IPS DF 4.7 (cell line): ENCODE measurements around the gene CRABP2.
A peak's percentile ranks its signal among the peaks of the same experiment; 100 is the strongest.

ENCODE experiments used
- DNase-seq: peaks from one replicate; pipeline ENCODE4 v3.0.0-alpha.2; 2013; ENCODE audit warnings: low spot score; ENCODE audit errors: extremely low read depth

The CRABP2 gene

GRCh38 chr1:156691665-156692440 lies 13.5 kb downstream of the CRABP2 start:
- DNase-seq: no peak

DNA sequence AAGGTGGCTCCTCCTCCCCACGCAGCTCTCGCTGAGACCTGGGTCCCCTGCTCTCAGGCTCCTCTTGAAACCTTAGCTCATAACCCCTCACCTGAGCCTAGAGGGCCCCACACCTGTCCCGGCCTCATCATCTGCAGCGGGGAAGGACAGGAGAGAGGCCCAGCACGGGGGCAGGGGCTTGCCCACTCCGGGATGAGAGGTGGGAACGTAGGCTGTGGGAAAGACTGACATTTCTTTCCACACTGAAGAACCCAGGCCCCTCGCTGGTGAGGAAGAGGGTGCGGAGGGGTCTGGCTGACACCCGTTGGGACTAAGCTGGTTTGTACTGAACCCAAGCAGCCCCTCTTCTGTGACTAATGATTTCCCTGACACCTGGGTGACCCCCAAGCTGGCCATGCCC lies 14.2 kb downstream of the CRABP2 start:
- no peak for DNase-seq

DNA sequence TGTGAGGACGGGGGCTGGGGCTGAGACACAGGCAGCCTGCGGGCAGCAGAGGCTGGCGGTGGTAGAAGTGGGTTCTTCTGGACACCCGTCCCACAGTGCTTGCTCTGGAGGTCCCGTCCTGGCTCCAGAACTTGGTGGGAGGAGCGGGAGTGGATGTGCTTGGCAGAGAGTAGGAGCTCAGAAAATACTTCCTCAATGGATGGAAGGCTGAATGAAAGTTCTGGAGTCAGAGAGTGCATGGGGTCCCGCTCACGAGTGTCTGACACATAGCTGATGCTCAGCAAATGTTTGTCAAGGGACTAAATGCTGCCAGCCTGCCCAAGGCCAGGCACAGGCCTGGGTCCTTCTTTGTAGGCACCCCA lies 14.7 kb downstream of the CRABP2 start:
- DNase-seq: no peak

DNA sequence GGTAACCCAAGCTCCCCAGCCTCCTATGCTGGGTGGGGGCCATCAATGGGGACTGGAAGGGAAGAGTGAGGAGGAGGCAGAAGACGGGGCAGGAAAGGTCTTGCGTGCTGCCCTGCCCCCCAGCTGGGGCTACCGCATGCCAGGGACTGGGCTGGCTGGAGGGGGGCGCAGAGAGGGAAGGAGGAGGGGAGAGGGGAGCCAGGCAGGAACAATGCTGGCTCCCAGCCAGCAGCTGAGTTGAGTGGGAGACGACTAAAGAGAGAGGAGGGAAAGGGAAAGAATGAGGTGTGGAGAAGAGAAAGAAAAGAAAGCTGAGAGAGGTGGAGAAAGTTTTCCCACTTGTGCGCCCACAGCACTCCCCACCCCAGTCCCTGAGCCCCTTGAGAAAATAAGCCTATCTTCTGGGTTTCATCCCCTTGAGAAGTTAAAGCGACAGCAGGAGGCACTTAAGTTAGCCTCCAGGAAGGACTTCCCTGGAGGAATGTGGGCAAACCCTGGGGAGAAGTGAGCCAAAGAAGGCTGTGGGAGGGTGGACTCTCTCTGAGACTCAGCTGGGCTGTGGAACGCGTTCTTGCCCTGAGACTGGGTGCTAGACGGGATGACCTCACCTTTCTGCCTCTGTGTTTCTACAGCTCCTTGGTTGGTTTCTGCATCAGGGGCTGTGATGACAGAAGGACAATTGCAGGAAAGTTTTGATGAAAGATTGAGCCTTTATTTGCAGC lies 15.3 kb downstream of the CRABP2 start:
- DNase-seq: no peak

DNA sequence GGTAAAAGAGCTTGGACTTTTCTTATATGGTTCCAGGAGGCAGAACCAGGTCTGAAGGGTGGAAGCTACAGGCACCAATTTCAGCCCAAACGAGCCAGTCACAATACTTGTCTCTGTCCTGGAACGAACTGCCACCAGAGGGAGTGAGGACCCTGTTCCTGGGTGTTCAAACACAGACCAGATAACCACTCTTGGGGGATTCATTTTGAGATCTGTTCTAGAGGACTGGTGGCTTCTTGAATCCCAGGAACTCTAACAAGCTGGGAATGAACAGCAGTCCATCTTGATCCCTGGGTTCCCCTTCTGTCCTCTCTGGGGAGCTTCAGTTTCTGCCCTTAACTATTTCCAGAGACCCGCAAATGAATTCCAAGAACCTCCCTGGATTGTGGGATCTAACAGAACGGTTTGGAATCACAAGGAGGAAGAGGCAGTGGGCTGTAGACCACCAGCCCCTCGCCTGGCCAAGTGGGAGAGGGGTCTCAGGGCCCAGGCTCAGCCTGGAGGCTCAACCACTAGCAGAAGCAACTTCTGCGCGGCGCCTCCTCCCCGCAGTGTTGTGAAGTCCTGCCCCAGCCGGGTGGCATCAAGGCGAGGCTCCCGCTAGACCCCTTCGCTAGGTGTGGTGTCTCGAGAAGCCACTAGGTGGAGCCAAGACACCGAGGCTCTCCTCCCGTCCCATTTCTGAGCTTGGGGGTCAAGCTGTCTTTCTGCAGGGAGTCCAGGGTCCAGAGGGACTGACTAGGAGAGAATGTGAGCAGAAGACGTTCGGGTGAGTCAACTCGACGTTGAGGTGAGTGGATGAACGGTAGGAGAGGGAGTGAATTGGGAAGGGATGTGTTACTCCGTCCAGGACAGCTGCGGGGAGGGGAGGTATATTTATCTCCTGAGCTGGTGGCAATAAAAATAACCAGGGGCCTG lies 16.1 kb downstream of the CRABP2 start:
- no peak for DNase-seq

DNA sequence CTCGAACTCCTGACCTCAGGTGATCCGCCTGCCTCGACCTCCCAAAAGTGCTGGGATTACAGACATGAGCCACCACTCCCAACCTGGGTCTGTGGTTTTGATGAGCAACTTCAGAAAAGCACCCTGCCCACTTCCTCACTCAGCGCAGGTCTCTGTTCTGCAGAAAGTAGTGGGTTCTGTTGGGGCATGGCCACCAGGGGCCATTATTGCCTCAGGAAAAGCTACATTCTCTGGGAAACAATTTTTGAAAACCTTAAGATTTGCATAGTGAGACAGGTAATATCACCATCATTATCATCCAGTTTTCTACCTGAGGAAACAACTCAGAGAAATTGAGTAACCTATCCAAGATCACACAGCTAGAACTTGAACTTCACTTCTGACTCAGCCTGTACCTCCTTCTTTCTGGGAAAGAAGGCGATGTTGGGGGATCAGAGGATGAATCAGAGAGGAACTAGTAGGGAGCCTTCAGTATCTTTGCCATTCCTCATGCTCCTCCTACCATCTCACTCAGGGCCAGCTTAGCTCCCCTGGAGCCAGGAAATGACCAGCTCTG lies 21.1 kb downstream of the CRABP2 start:
- no peak for DNase-seq

DNA sequence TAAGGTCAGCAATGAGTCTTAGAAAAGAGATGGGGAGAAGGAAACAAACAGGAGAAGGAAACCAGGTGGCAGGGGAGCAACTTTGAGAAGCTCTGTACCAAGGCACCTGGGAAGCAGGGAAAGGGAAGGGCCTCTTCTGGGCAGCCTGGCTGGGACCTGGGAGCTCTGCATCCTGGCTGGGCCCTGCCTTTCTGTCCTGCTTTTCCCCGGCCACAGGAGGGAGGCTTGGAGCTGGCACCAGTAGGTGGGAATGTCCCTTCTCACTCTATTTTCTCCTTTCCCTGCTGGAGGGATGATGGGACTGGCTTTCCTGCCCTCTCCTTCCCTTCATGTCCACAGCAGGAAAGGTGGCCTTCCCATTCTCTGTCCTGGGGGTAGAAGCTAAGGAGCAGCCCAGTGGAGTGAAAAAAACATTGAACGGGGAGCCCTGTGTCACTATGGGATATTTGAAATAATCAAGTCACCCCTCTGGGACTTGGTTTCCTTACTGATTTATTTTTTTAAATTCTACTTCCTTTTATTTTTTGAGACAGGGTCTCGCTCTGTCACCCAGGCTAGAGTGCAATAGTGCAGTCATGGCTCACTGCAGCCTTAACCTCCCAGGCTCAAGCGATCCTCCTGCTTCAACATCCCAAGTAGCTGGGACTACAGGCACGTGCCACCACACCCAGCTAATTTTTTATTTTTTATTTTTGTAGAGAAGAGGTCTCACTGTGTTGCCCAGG lies 23.1 kb downstream of the CRABP2 start:
- no peak for DNase-seq

DNA sequence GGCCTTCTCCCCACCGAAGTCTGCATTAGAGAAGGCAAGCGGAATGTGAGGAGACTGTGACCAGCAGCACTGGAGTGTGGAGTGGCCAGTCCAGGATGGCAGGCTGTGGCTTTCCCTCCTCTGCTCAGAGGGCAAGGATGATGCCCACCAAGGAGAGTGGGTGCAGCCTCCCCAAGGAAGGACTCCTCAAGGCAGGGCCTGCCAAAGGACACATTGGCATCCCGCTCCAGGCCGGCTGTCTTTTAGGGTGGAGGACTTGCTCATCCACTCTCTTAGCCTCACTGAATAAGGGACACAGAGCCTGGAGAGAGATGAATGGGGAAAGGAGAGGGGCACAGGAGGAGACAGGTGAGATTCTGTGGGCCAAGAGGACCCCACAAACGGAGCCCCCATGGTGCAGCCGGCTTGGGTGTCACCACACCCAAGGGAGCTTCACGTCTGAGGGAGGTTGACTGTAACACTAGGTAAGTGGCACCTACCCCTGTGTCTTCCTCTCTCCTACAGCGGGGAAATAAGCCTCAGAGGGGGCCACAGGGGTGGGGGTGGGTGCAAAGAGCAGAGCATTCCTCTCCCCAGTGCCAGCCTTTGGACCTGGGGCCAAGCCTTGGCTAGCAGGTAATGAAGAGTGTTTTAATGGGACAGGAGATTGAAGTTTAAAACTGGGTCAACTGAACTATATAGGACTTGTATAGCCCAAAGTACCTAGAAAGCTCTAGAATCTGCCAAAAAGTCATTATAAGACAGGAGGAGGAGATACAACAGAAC lies 24.0 kb downstream of the CRABP2 start:
- no peak for DNase-seq

- DNase-seq: no peak
Measured at GRCh38 chr1:156680056-156680455, 25.3 kb downstream of the CRABP2 start.

GRCh38 chr1:156677616-156678596 lies 27.5 kb downstream of the CRABP2 start:
- no peak for DNase-seq

DNA sequence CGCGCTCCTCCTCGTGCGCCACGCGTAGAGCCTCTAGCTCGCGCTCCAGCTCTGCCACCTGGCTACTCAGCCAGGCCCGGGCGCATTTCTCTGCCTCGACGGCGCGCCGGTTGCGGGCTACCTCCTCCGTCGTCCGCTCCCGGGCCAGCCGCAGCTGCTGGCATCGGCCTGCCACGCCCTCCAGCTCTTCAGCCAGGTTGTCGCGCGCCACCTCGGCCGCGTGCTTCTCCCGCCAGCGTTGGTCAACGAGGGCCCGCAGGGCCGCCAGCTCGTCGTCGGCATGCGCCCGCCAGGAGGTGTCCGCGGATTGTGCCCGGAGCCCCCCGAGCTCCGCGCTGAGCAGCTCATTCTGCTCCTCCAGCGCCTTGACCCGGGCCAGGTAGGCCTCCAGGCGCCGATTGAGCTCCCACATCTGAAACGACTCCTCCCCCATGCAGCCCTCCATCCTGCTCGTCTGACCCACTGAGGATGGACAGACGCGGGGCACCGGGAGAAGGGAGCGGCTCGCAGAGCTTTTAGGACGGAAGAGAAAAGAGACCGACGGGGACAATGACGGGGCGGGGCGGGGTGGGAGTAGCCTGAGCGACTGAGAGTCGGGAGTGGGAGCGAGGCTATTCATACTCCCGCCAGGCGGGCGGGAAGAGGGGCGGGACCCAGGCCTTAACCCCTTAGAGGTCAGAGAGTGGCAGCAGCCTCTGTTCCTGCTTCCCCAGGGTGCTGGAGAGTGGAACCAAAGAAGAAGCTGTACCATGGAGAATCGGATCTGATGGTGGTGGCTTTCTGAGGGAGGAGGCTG lies 28.4 kb downstream of the CRABP2 start, which contains the start of gene NES:
NES (minus strand) TSS at position 588 of the 796 bp plus-strand sequence; CDS start at position 445, 143 bp downstream.
- DNase-seq: no peak

GRCh38 chr1:156676114-156676819 lies 29.1 kb downstream of the CRABP2 start:
- DNase-seq: no peak

DNA sequence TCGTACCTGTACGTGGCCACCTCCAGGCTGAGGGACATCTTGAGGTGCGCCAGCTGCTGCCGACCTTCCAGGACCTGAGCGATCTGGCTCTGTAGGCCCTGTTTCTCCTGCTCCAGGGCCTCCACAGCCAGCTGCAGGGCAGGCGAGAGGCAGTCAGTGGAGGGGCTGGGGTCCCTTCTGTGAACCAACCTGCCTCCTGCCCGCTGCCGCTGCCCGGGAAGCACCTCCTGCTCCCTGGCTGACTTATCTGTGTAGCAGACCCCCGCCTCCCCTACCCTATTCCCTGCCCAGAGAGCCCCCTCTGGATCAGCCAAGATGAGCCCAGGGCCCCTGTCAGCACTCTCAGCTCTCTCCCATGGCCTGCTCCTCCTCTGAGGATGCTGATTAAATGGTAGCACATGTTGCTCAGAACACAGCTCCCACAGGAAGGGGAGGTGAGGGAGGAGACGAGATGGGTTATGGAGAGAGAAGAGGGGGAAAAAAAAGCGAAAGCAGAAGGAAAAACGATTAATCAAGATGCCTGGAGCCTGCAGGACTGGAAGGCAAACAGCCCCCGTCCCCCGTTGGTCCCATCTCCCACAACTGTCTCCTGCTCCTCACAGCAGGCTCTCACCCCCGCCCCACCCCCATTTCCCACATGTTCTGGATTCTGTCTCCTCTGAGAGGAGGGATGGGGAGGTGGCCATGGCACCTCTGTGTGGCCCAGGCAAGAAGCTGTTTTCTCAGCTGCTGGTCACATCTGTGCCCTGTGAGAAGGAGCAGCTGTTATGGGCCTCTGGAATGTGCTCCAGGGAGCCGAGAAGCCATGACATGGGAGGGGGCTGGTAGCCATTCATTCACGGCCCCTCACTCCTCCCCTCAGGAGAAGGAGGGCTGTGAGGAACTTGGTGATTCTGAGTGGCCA lies 29.9 kb downstream of the CRABP2 start:
- DNase-seq: no peak

DNA sequence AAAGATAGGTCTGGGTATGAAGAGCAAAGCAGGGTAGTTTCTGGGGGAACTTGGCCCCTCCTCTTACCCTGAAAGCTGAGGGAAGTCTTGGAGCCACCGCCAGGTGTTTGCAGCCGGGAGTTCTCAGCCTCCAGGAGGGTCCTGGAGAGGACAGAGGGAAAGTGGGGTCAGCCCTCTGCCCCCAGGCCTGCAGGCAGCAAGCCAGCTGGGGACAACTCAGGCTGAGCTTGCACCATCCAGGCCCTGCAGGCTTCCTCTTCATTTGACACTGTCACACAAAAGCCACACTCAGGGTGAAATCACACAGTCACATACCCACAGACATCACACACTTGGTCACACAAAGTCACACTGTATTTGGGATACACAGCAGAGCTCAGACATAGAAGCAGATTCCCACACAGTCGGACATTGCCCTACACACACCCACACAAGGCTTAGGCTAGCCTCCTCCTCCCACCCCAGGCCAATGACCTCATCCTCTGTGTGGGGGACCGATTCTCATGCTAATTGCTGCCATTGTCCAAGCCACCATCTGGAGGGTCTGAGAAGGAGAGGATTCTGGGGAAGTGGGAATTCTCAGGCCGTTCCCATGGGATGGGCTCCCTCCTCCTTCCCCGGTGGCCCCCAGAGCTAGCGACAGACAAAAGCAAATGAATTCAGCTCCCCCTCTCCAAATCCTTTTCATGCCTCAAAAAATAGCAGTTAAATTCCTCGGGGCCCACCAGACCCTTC lies 31.8 kb downstream of the CRABP2 start:
- peak; percentile 95 for DNase-seq

- no peak for DNase-seq
Measured at GRCh38 chr1:156671804-156672203, 33.6 kb downstream of the CRABP2 start.

DNA sequence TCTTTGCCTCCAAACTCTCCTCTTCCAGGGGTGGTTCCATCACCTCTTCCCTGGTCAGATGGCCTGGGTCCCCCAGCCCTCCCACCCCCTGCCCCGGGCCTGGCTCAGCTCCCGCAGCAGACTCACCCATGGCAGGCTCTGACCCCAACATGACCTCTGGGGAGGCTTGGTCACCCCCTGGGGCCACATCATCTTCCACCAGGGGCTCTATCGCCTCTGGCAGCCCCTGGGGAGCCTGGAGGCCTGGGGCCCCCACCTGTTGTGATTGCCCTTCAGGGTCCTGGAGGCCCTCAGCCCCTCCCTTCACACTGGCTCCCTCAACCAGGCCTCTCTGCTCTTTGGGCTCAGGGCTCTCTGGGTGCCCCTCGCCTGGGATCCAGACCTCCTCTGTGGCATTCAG lies 34.6 kb downstream of the CRABP2 start:
- no peak for DNase-seq
